Activated naive CD4-positive, alpha-beta T cell treated with anti-CD3 and anti-CD28 coated beads, Interleukin-2, amount 50 U/mL, for 24 hours (primary cell): ENCODE results near the gene SDE2.
"Not testable (repeated sequence)": the region's sequence is repeated elsewhere in the genome, so short reads cannot be mapped to it uniquely, and the experiment has no call there.

ENCODE experiments used
- H3K27ac Mint-ChIP-seq: one replicate; pipeline ENCODE4 v1.8.0; 2021; ENCODE audit warnings: mild to moderate bottlenecking, mixed read lengths
- H3K27me3 Mint-ChIP-seq: one replicate; pipeline ENCODE4 v1.8.0; 2021; ENCODE audit warnings: mixed read lengths
- H3K36me3 Mint-ChIP-seq: one replicate; pipeline ENCODE4 v1.8.0; 2021; ENCODE audit warnings: mixed read lengths
- H3K4me1 Mint-ChIP-seq: one replicate; pipeline ENCODE4 v1.8.0; 2021; ENCODE audit warnings: mixed read lengths
- H3K4me3 Mint-ChIP-seq: one replicate; pipeline ENCODE4 v1.8.0; 2021; ENCODE audit warnings: mild to moderate bottlenecking, mixed read lengths
- H3K9me3 Mint-ChIP-seq: one replicate; pipeline ENCODE4 v1.8.0; 2021; ENCODE audit warnings: mixed read lengths

Gene SDE2

DNA sequence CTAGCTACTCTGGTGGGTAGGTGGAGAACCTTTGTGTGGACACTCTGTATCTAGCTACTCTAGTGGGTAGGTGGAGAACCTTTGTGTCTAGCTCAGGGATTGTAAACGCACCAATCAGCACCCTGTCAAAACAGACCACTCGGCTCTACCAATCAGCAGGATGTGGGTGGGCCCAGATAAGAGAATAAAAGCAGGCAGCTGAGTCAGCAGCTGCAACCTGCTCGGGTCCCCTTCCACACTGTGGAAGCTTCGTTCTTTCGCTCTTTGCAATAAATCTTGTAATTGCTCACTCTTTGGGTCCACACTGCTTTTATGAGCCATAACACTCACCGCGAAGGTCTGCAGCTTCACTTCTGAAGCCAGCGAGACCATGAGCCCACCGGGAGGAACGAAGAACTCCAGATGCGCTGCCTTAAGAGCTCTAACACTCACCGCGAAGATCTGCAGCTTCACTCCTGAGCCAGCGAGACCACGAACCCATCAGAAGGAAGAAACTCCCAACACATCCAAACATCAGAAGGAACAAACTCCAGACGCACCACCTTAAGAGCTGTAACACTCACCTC lies 28.5 kb downstream of the SDE2 start:
- H3K27ac Mint-ChIP-seq, H3K4me3 Mint-ChIP-seq, H3K9me3 Mint-ChIP-seq, H3K27me3 Mint-ChIP-seq, H3K4me1 Mint-ChIP-seq, H3K36me3 Mint-ChIP-seq: not testable (repeated sequence)

DNA sequence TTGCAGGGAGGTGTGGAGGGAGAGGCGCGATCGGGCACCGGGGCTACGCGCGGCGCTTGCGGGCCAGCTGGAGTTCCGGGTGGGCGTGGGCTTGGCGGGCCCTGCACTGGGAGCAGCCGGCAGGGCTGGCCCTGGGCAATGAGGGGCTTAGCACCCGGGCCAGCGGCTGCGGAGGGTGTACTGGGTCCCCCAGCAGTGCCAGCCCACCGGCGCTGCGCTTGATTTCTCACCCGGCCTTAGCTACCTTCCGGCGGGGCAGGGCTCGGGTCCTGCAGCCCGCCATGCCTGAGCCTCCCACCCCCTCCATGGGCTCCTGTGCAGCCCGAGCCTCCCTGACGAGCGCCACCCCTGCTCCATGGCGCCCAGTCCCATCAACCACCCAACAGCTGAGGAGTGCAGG lies 29.4 kb downstream of the SDE2 start:
- not testable (repeated sequence) for H3K27me3 Mint-ChIP-seq, H3K4me3 Mint-ChIP-seq, H3K27ac Mint-ChIP-seq, H3K36me3 Mint-ChIP-seq, H3K4me1 Mint-ChIP-seq, H3K9me3 Mint-ChIP-seq

DNA sequence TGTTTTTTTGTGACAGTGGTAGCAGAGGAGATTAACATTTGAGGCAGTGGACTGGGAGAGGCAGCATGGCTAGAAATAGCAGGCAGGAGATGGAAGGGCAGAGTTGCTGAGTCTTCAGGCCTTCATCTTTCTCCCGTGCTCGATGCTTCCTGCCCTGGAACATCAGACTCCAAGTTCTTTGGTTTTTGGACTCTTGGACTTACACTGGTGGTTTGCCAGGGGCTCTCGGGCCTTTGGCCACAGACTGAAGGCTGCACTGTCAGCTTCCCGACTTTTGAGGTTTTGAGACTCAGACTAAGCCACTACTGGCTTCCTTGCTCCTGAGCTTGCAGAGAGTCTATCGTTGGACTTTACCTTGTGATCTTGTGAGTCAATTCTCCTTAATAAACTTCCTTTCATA lies 33.9 kb downstream of the SDE2 start:
- Mint-ChIP-seq H3K27ac (no peak overlapping the region), H3K4me3 (no peak overlapping the region), H3K4me1 (peaks cover 5% of the 10 kb centered on the region), H3K9me3 (no peaks in the 10 kb centered on the region), H3K36me3 (no peaks in the 10 kb centered on the region), H3K27me3 (no peaks in the 10 kb centered on the region)

DNA sequence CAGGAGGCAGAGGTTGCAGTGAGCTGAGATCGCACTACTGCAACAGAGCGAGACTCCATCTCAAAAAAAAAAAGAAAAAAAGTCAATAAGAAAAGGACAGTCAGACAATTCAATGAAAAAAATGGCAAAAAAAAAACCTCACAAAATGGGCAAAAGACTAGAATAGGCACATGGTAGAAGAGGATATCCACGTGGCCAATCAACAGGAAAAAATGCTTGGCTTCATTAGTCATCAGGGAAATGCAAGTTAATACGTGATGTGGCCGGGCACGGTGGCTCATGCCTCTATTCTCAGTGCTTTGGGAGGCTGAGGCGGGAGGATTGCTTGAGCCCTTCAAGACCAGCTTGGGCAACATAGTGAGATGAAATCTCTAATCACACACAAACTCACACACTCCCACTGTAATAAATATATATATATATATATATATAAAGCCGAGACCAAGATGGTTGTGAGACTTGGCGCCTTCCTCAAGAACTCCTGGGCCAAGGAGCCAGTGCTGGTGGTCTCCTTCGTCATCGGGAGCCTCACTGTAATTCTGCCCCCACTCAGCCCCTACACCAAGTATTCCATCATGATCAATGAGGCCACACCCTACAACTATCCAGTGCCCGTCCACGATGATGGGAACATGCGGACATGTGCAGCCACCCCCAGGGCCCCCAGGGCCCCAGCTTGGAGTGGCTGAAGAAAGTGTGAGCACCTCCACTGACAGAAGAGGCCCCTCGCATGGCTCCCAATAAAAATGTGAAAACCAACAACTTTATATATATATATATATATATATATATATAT lies 35.2 kb downstream of the SDE2 start:
- Mint-ChIP-seq H3K27ac (no peak overlapping the region), H3K27me3 (no peaks in the 10 kb centered on the region), H3K4me3 (no peak overlapping the region), H3K9me3 (no peaks in the 10 kb centered on the region), H3K36me3 (no peaks in the 10 kb centered on the region), H3K4me1 (peaks cover 5% of the 10 kb centered on the region)

DNA sequence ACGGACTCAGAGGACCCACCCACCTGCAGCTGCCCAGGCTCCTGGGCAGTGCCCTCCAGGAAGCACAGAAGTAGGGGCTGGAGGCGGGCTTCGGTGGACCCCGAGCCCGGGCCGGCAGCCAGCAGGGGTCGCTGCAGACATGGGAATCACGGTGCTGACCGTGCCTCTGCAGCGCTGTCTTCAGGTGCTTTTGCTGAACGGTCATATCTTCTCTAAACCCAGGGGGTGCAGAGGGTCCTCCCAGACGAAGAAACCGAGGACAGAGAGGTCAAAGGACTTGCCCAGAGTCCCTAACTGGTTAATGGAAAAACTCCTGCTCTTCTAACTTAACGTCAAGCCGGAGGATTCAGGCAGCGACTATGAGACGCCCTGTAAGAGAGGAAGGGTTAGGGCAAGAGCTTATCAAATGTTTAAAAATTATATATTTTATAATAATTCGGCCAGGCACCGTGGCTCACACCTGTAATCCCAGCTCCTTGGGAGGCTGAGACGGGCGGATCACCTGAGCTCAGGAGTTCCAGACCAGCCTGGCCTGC lies 36.6 kb downstream of the SDE2 start:
- no peak overlapping the region for H3K27ac Mint-ChIP-seq
- H3K9me3 Mint-ChIP-seq, result no peaks in the 10 kb centered on the region
- peaks cover 5% of the 10 kb centered on the region for H3K4me1 Mint-ChIP-seq
- no peak overlapping the region for H3K4me3 Mint-ChIP-seq
- no peaks in the 10 kb centered on the region for H3K36me3 Mint-ChIP-seq
- H3K27me3 Mint-ChIP-seq, result no peaks in the 10 kb centered on the region

DNA sequence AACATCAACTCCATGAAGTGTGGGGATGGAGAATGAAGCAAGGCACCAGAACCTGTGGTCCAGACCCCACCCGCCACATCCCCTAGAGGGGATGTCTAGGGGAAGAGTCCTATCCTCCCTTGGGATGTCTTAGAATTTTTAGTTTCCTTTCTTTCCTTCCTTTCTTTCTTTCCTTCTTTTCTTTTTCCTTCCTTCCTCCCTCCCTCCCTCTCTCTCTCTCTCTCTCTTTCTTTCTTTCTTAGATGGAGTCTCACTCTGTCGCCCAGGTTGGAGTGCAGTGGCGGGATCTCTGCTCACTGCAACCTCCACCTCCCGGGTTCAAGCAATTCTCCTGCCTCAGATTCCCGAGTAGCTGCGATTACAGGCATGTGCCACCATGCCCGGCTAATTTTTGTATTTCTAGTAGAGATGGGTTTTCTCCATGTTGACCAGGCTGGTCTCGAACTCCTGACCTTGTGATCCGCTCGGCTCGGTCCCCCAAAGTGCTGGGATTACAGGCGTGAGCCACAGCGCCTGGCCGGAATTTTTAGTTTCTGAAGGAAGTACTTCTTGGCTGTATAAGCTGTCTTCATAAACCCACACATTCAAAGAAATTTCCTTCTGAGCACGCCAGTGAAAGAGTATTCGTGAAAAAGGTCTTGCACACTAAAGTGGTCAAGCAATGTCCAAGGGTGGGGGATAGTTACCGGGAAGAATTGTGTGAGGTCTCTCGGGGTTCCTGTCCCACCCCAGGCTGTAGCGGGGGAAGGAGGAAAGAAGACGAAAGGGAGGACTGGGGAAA lies 37.3 kb downstream of the SDE2 start:
- no peak overlapping the region for H3K27ac Mint-ChIP-seq
- H3K27me3 Mint-ChIP-seq, result no peaks in the 10 kb centered on the region
- H3K9me3 Mint-ChIP-seq, result no peaks in the 10 kb centered on the region
- peaks cover 5% of the 10 kb centered on the region for H3K4me1 Mint-ChIP-seq
- no peaks in the 10 kb centered on the region for H3K36me3 Mint-ChIP-seq
- H3K4me3 Mint-ChIP-seq, result no peak overlapping the region

DNA sequence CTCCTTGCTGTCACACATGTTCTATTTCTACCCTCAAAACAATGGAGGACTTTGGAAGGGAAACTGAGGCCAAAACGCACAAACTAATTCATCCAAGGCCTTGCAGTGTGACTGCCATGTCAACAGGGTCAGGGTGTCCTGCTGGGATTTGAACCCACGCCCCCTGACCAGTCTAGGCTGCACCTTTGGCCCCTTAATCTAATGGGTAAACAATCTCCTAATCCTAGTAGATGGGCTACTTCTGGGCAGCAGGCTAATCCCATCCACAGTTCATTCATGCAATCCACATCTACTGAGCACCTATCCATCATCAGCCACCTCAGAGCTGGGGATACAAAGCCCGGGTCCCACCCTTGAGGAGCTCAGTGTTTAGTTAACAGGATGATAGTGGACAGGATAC lies 41.1 kb downstream of the SDE2 start:
- no peaks in the 10 kb centered on the region for H3K9me3 Mint-ChIP-seq
- H3K4me1 Mint-ChIP-seq, result peaks cover 5% of the 10 kb centered on the region
- no peaks in the 10 kb centered on the region for H3K36me3 Mint-ChIP-seq
- H3K27me3 Mint-ChIP-seq, result no peaks in the 10 kb centered on the region
- H3K4me3 Mint-ChIP-seq, result no peak overlapping the region
- H3K27ac Mint-ChIP-seq, result no peak overlapping the region

DNA sequence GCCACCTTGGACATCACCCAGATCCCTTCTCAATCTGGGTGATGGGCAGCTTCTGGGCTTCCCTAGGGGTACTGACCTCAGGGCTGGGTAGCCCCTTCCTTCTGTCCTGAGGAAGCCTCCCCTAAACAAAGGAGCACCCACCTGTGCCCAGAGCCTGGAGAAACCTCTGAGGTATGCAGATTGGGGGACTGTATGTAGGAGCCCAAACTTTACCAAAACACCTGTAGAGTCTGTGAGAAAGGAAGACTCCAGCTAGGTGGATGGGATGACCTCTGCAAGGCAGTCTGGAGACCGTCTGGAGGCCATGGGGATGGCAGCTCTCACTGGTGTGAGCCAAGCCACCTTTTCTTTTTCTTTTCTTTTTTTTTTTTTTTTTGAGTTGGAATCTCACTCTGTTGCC lies 44.4 kb downstream of the SDE2 start:
- H3K27me3 Mint-ChIP-seq, result no peaks in the 10 kb centered on the region
- H3K27ac Mint-ChIP-seq, result no peak overlapping the region
- H3K4me1 Mint-ChIP-seq, result no peaks in the 10 kb centered on the region
- H3K4me3 Mint-ChIP-seq, result no peak overlapping the region
- H3K36me3 Mint-ChIP-seq, result no peaks in the 10 kb centered on the region
- H3K9me3 Mint-ChIP-seq, result no peaks in the 10 kb centered on the region

DNA sequence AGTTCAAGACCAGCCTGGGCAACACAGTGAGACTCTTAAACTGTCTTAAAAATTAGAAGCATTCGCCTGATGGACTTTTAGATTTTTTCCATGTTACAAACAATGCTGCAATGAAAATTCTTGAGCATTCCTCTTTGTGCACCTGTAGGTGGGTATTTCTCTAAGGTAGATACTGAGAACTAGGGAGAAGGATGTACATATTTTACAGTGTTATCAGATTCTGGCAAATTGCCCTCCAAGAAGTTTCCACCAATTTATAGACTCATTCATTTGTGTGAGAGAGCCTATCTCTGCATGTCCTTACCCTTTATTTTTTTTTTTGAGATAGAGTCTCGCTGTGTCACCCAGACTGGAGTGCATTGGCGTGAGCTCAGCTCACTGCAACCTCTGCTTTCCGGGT lies 45.8 kb downstream of the SDE2 start:
- no peak overlapping the region for H3K27ac Mint-ChIP-seq
- H3K36me3 Mint-ChIP-seq, result no peaks in the 10 kb centered on the region
- no peaks in the 10 kb centered on the region for H3K9me3 Mint-ChIP-seq
- no peaks in the 10 kb centered on the region for H3K27me3 Mint-ChIP-seq
- H3K4me3 Mint-ChIP-seq, result no peak overlapping the region
- no peaks in the 10 kb centered on the region for H3K4me1 Mint-ChIP-seq

DNA sequence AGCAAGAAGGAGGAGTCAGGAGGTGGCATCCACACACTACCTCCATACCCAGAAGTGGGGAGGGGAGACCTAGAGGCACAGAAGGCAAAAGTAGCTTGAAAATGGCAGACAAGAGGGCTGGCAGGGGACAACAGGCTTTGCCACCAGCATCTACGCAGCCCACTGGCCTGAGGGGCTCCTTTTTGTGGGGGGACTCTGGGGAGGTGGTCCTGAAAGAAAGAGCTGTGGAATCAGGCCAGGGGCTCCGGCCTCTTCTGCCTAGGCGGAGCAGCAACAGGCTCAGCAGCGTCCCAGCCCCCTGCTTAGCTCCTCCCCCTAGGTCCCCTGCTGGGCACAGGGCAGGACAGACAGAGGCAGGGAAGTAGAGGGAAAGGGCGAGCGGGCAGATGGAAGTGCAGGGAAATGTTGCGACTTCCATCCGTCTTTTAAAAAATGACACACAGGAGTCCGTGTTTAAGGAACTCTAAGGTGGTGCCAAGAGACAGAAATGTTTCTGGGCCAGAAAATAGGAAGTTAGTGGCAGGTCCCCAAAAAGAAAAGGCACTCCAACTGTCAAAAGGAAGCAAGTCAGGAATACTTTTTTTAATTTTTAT lies 48.1 kb downstream of the SDE2 start:
- H3K9me3 Mint-ChIP-seq, result no peaks in the 10 kb centered on the region
- no peaks in the 10 kb centered on the region for H3K27me3 Mint-ChIP-seq
- H3K4me3 Mint-ChIP-seq, result no peak overlapping the region
- no peaks in the 10 kb centered on the region for H3K36me3 Mint-ChIP-seq
- H3K27ac Mint-ChIP-seq, result no peak overlapping the region
- no peaks in the 10 kb centered on the region for H3K4me1 Mint-ChIP-seq

DNA sequence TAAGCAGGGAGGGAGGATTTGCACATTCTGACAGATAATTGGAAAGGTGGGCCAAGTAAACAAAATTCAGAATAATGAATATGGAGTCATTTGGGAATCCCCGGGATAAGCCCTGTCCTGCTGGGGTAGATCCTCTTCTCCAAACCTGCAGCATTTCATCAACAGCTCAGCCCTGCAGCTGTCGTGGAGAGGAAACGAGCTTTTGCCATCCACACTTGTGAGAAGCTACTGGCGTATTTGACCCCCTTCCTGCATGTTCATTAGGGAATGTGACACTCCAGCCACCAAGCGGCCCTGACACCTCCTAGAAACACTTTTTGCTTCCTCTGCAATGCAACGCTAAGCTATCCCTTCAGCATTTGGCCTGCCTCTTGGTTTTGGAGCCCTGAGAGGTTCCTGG lies 50.1 kb downstream of the SDE2 start:
- Mint-ChIP-seq H3K9me3 (no peaks in the 10 kb centered on the region), H3K27ac (no peak overlapping the region), H3K27me3 (no peaks in the 10 kb centered on the region), H3K4me1 (peaks cover 18% of the 10 kb centered on the region), H3K4me3 (no peak overlapping the region), H3K36me3 (no peaks in the 10 kb centered on the region)

DNA sequence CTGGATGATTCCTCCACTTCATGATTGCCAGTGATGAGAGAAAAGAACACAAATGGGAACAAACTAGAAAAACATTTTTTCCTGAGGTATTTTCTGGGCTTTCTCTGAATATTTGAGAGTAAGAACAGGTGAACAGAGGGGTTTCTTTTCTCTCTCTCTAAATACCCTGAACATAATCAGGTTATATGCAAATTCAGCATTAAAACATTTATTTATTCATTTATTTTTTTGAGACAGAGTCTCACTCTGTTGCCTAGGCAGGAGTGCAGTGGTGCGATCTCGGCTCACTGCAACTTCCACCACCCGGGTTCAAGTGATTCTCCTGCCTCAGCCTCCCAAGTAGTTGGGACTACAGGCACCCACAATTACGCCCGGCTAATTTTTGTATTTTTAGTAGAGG lies 52.3 kb downstream of the SDE2 start:
- Mint-ChIP-seq H3K9me3 (no peaks in the 10 kb centered on the region), H3K4me1 (peaks cover 25% of the 10 kb centered on the region), H3K27ac (no peak overlapping the region), H3K27me3 (no peaks in the 10 kb centered on the region), H3K4me3 (no peak overlapping the region), H3K36me3 (no peaks in the 10 kb centered on the region)

DNA sequence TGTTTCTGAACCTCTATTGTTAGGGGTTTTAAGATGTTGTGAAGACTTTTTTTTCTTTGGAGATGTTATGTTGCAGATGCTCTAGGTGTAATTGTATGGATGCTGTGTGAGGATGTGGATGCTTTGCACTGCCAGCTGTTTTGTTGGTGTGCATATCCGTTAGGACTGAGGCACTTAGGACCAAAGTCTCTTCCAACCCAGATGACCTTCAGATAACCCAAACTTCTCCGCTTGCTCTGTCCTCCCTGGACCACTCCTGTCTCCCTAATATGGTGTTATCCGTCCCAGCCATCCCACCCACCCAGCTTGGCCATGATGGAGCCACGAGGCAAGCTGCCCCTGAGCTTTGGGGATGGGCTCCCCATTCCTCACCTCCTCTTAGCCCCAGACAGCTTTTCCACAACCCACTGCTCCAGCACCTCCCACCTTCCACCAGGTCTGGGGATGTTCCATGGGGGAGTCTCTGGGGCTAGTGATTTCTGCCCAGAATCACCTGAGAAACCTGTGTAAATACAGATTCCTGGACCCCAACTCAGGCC lies 53.0 kb downstream of the SDE2 start:
- Mint-ChIP-seq H3K4me1 (peaks cover 25% of the 10 kb centered on the region), H3K27me3 (no peaks in the 10 kb centered on the region), H3K36me3 (no peaks in the 10 kb centered on the region), H3K9me3 (no peaks in the 10 kb centered on the region), H3K27ac (no peak overlapping the region), H3K4me3 (no peak overlapping the region)

DNA sequence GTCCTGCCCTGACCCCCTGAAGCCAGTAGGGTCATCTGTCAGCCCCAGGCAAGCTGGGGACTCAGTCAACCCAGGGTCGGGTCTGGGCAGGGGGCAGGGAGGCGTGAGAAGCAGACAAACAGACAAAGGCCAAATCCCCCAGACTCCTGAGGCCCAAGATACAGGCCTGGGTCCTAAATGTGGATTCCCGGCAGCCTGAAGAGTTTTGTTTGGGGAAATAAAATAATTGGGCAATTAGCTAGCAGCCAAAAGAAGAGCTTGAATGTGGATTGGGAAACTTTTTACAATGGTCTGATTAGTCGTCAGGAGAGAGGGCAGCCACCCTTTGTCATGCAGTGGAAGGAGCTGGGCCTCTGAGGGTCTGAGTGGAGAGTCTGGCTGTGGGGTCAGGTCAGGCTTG lies 53.6 kb downstream of the SDE2 start:
- Mint-ChIP-seq H3K36me3 (no peaks in the 10 kb centered on the region), H3K4me1 (peaks cover 25% of the 10 kb centered on the region), H3K27ac (no peak overlapping the region), H3K9me3 (no peaks in the 10 kb centered on the region), H3K27me3 (no peaks in the 10 kb centered on the region), H3K4me3 (no peak overlapping the region)

DNA sequence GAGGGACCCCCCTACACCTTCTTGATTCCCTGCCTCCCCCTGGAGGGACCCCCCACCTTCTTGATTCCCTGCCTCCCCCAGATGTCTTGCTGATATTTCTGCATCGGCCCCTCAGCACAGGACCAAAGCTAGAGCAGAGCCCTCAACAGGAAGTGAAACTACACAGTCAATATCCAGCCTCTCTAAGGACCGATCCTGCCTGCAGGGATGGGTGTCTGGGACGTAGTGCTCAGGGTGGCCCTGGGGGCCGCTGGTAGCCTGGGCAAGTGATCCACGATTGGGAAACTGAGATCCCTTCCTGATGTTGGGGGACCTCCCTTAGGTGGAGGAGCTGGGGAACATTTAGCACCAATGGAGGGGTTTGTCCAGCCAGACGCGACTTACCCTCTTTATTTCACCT lies 54.2 kb downstream of the SDE2 start:
- H3K4me3 Mint-ChIP-seq, result peak overlapping the region; percentile 6

More for the DNA sequence above, 54.2 kb downstream of the SDE2 start:
- Mint-ChIP-seq H3K27me3 (no peaks in the 10 kb centered on the region), H3K36me3 (no peaks in the 10 kb centered on the region), H3K9me3 (no peaks in the 10 kb centered on the region), H3K4me1 (peaks cover 28% of the 10 kb centered on the region), H3K27ac (no peak overlapping the region)
